Measurements from ENCODE around the gene PDLIM7.
"Not testable (repeated sequence)": the region's sequence is repeated elsewhere in the genome, so short reads cannot be mapped to it uniquely, and the experiment has no call there.

DNA sequence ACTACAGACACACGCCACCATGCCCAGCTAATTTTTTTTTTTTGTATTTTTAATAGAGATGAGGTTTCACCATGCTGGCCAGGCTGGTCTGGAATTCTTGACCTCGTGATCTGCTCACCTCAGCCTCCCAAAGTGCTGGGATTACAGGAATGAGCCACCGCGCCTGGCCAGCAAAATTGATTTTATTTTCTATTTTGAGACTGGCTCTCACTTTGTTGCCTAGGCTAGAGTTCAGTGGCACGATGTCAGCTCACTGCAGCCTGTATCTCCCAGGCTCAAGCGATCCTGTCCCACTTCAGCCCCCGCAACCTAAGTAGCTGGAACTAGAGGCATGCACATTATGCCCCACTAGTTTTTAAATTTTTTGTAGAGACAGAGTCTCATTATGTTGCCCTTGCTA lies 37.0 kb upstream of the PDLIM7 start:
- TF ChIP-seq SUZ12 (IDR thresholded peaks at IDR 0.05); L3MBTL2 (conservative IDR thresholded peaks at IDR 0.05): not testable (repeated sequence)
- TF ChIP-seq, protein P1, sequence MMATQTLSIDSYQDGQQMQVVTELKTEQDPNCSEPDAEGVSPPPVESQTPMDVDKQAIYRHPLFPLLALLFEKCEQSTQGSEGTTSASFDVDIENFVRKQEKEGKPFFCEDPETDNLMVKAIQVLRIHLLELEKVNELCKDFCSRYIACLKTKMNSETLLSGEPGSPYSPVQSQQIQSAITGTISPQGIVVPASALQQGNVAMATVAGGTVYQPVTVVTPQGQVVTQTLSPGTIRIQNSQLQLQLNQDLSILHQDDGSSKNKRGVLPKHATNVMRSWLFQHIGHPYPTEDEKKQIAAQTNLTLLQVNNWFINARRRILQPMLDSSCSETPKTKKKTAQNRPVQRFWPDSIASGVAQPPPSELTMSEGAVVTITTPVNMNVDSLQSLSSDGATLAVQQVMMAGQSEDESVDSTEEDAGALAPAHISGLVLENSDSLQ (IDR thresholded peaks at IDR 0.05), result not testable (repeated sequence)

All from HEK293T (cell line).